Tibial nerve (tissue), 3 donors: ENCODE measurements around the gene NEAT1.
"Not testable (repeated sequence)": the region's sequence is repeated elsewhere in the genome, so short reads cannot be mapped to it uniquely, and the experiment has no call there.

Experiments
- POLR2A ChIP-seq, 2 donors: fragments of 450-650 bp; IDR thresholded peaks; one replicate each; pipeline ENCODE4 v1.6.1; 2017; ENCODE audit warnings: antibody characterized with exemption in 2 of 2, mild to moderate bottlenecking in 2 of 2, moderate library complexity in 2 of 2
- TF ChIP-seq, protein P1 (sequence below), 5 experiments: fragments of 200-600 bp in 3 of 5; fragments of 450-650 bp in 2 of 5; sonication (generic) in 3 of 5; IDR thresholded peaks; one replicate each; pipeline ENCODE4 v1.5.1; 2016 to 2019; ENCODE audit warnings: antibody characterized with exemption in 5 of 5, mild to moderate bottlenecking in 3 of 5, moderate library complexity in 2 of 5

- TF ChIP-seq, protein P1, sequence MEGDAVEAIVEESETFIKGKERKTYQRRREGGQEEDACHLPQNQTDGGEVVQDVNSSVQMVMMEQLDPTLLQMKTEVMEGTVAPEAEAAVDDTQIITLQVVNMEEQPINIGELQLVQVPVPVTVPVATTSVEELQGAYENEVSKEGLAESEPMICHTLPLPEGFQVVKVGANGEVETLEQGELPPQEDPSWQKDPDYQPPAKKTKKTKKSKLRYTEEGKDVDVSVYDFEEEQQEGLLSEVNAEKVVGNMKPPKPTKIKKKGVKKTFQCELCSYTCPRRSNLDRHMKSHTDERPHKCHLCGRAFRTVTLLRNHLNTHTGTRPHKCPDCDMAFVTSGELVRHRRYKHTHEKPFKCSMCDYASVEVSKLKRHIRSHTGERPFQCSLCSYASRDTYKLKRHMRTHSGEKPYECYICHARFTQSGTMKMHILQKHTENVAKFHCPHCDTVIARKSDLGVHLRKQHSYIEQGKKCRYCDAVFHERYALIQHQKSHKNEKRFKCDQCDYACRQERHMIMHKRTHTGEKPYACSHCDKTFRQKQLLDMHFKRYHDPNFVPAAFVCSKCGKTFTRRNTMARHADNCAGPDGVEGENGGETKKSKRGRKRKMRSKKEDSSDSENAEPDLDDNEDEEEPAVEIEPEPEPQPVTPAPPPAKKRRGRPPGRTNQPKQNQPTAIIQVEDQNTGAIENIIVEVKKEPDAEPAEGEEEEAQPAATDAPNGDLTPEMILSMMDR (IDR thresholded peaks at IDR 0.05) = not testable (repeated sequence)
- TF ChIP-seq POLR2A (IDR thresholded peaks at IDR 0.05) = not testable (repeated sequence)
Measured at GRCh38 chr11:65467306-65467705, 44.7 kb downstream of the NEAT1 start.
